Kidney epithelial cell (primary cell): ENCODE results near the gene ATP10B. TPM values are rescaled to one million over a fixed set of nuclear protein-coding genes. Genes with fewer than 3 reads are reported as not detected.

Experiments used
- DNase-seq: peaks from one replicate; pipeline ENCODE4 v3.0.0-alpha.2; 2010; ENCODE audit warnings: low read depth
- H3K27me3 ChIP-seq: 2 replicates; pipeline ENCODE4 v1.6.0; 2011; ENCODE audit warnings: low read length; ENCODE audit not compliant: control insufficient read depth, insufficient read depth
- H3K36me3 ChIP-seq: 2 replicates; pipeline ENCODE4 v1.5.1; 2011; ENCODE audit warnings: low read length; ENCODE audit not compliant: control insufficient read depth, insufficient read depth
- H3K4me3 ChIP-seq: 2 replicates; pipeline ENCODE4 v1.5.1; 2011; ENCODE audit warnings: low read depth, mild to moderate bottlenecking, control low read depth, low read length
- total RNA-seq: library from RNA; depleted of rRNA; stranded (reverse); fragments of >200 nt; gene quantifications from 2 replicates; pipeline ENCODE4 v1.2.3, GENCODE V29; 2015
- TF ChIP-seq, protein P1 (sequence below): IDR thresholded peaks from 2 replicates; pipeline ENCODE4 v1.5.1; 2011; ENCODE audit warnings: mild to moderate bottlenecking, moderate library complexity, low read length, control low read depth, inconsistent platforms; ENCODE audit not compliant: insufficient read depth, poor library complexity, severe bottlenecking

Gene ATP10B
- total RNA-seq, 1 donor from 2014 or later = not detected

DNA sequence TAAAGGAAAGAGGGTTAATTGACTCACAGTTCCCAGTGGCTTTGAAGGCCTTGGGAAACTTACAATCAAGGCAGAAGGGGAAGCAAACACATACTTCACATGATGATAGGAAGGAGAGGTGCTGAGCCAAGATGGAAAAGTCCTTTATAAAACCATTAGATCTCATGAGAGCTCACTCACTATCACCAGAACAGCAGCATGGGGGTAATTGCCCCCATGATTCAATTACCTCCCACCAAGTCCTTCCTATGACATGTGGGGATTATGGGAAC, 330.7 kb downstream of the ATP10B start:
- H3K36me3 ChIP-seq = no peaks in the 10 kb centered on the region
- H3K27me3 ChIP-seq = no peaks in the 10 kb centered on the region
- TF ChIP-seq, protein P1, sequence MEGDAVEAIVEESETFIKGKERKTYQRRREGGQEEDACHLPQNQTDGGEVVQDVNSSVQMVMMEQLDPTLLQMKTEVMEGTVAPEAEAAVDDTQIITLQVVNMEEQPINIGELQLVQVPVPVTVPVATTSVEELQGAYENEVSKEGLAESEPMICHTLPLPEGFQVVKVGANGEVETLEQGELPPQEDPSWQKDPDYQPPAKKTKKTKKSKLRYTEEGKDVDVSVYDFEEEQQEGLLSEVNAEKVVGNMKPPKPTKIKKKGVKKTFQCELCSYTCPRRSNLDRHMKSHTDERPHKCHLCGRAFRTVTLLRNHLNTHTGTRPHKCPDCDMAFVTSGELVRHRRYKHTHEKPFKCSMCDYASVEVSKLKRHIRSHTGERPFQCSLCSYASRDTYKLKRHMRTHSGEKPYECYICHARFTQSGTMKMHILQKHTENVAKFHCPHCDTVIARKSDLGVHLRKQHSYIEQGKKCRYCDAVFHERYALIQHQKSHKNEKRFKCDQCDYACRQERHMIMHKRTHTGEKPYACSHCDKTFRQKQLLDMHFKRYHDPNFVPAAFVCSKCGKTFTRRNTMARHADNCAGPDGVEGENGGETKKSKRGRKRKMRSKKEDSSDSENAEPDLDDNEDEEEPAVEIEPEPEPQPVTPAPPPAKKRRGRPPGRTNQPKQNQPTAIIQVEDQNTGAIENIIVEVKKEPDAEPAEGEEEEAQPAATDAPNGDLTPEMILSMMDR = no peak
- DNase-seq = no peak
- no peak overlapping the region for H3K4me3 ChIP-seq

DNA sequence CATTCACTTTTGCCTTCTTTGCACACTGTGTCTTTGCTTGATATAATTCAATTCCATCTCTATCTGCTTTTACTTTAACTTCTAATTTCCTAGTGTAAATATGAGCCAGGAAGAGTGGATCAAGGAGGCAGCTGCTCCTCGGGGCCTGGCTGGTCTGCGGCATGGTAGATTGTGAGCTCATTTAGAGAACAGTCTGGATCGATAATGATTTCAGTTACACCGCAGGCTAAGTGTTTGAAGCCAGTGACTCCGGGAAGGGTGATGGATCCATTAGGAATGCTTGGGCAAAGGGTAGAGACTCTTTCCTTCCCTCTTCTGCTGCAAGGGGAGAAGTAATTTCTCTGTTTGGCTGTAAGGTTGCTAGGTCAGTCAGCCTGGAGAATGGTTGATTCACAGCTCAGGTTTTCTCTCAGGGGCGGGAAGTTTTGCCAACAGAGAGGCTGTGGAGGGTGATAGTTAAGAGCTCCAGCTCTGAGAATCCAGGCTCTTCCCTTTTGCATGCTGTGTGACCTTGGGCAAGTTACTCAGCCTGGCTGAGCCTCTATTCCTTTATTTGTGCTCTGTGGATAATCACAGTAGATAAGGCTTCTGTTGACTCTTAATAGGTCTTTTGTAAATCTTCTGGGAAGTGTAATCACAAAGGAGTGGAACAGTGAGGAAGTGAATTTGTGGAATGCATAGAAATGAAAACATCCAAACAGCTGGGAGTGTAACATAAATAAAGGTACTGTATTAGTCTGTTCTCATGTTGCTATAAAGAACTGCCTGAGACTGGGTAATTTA, 331.2 kb downstream of the ATP10B start:
- H3K4me3 ChIP-seq = no peak overlapping the region
- H3K27me3 ChIP-seq = no peaks in the 10 kb centered on the region
- DNase-seq = no peak
- no peaks in the 10 kb centered on the region for H3K36me3 ChIP-seq
- TF ChIP-seq, protein P1 = no peak

DNA sequence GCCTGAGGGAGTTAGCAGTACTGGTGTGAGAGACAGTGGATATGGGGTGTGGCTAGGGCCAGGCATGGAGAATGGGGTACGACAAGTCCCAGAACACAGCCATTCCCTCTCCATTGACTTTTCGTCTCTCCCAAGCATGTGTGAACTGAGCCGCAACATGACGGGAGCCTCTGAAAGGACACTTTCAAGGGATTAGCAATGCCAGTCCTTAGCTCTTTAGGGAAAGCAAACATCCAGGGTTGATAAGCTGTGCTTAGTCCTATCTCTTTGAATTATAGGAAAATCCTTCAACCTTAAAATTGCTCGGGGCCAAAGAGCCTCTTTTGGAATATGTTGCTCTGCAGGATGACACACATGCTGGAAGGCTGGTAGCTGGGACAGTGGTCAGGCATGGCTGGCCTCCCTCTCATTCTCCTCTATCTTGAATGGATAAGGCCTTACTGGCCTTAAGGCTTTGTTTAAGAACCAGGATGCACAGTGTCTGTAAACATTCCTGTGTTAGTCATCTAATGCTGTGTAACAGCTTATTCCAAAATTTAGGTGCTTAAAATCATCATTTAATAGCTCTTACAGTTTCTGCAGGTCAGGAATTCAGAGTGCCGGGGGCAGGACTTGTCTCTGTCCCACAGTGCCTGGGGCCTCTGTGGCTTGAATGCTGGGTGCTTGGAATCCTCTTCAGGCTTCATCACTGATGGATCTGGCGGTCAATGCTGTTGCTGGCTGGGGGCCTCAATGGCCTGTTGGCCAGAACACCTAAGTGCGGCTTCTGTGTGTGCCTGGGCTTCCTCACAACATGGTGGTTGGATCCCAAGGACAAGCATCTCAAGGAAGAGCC, 335.1 kb downstream of the ATP10B start:
- no peak for DNase-seq
- no peaks in the 10 kb centered on the region for H3K36me3 ChIP-seq
- TF ChIP-seq, protein P1 = no peak
- H3K27me3 ChIP-seq = no peaks in the 10 kb centered on the region
- H3K4me3 ChIP-seq = no peak overlapping the region

DNA sequence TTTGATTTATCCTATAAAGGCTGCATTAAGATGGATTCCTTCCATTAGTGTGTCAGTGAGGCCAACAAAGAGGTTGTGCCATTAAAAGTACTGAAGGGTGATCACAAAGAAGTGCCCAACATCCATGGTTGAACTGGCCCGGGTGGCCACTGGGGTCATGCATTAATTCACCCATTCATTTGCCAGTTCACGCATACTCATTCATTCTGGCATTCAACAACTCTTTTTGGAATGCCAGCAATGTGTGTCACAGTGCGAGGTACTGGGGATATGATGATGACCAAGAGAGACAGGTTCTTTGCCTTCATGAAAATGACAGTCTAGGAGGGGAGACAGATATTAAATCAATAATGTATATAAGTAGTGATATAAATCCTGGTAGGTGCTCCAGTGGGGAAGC, 337.1 kb downstream of the ATP10B start:
- no peak overlapping the region for H3K4me3 ChIP-seq
- TF ChIP-seq, protein P1 = no peak
- no peak for DNase-seq
- no peaks in the 10 kb centered on the region for H3K27me3 ChIP-seq
- H3K36me3 ChIP-seq = no peaks in the 10 kb centered on the region

DNA sequence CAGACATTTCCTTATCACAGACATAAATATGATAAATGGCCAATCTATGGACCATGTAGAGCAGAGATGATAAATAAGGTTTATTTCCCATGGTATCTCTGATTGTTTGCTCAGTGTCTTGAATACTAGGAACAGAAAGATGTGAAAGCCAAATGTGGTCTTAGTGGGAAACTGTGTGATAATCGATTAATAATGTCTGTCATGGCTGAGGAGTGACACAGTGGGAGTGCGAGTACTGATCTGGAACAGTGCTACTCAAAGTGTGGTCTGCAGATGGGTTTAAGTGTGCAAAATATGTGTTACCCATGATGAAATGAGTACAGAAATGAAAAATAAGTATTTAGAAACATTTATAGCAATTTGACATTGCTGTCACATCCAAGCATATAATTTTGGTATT, 337.8 kb downstream of the ATP10B start:
- Histone ChIP-seq H3K27me3 (no peaks in the 10 kb centered on the region), H3K36me3 (no peaks in the 10 kb centered on the region), H3K4me3 (no peak overlapping the region)
- TF ChIP-seq, protein P1 = no peak
- DNase-seq = no peak
